SK-N-SH (cell line): ENCODE data around the gene ACER3.

Experiments used
- CTCF ChIP-seq: fragments of 200-600 bp; sonication (generic); IDR thresholded peaks from 2 replicates; pipeline ENCODE4 v1.6.1; 2017; ENCODE audit warnings: antibody characterized with exemption, mild to moderate bottlenecking, moderate library complexity
- EZH2phosphoT487 ChIP-seq: fragments of 200-600 bp; sonication (generic); IDR thresholded peaks from 2 replicates; pipeline ENCODE4 v1.6.1; 2017; ENCODE audit warnings: low read depth, mixed run types, mild to moderate bottlenecking, antibody characterized with exemption, moderate library complexity, borderline replicate concordance
- MXI1 ChIP-seq: IDR thresholded peaks from 2 replicates; pipeline ENCODE4 v1.6.1; 2012; ENCODE audit warnings: mild to moderate bottlenecking, low read depth, low read length, improper control_type of control experiment
- NFIC ChIP-seq: IDR thresholded peaks from 2 replicates; pipeline ENCODE4 v1.4.0; 2012; ENCODE audit warnings: borderline replicate concordance
- POLR2AphosphoS5 ChIP-seq: IDR thresholded peaks from 2 replicates; pipeline ENCODE4 v1.6.1; 2012; ENCODE audit warnings: low read depth, low read length
- REST ChIP-seq: IDR thresholded peaks from 2 replicates; pipeline ENCODE4 v1.6.1; 2012; ENCODE audit warnings: mild to moderate bottlenecking, low read depth, low read length, moderate library complexity
- TAF1 ChIP-seq: IDR thresholded peaks from 2 replicates; pipeline ENCODE4 v1.6.1; 2012; ENCODE audit warnings: low read depth, mild to moderate bottlenecking, low read length, moderate library complexity, borderline replicate concordance
- TEAD4 ChIP-seq: IDR thresholded peaks from 2 replicates; pipeline ENCODE4 v1.4.0; 2012; ENCODE audit warnings: mild to moderate bottlenecking, borderline replicate concordance; ENCODE audit not compliant: insufficient read depth
- USF1 ChIP-seq: IDR thresholded peaks from 2 replicates; pipeline ENCODE4 v1.4.0; 2012; ENCODE audit warnings: low read depth, borderline replicate concordance
- USF2 ChIP-seq: fragments of 150-350 bp; IDR thresholded peaks from 2 replicates; pipeline ENCODE4 v1.6.1; 2017; ENCODE audit warnings: antibody characterized with exemption, low read length, low read depth, borderline replicate concordance
- ZBTB33 ChIP-seq: IDR thresholded peaks from 2 replicates; pipeline ENCODE4 v1.4.0; 2012; ENCODE audit warnings: low read depth, borderline replicate concordance

- TF ChIP-seq CTCF (no peak), POLR2AphosphoS5 (no peak), USF1 (no peak), TAF1 (no peak), ZBTB33 (no peak), REST (no peak), USF2 (no peak), NFIC (no peak), TEAD4 (no peak), EZH2phosphoT487 (no peak), MXI1 (no peak)
Measured at GRCh38 chr11:77067861-77068443, 207.2 kb downstream of the ACER3 start.
